HEK293 (cell line): ENCODE results near the gene SLAMF6.

Experiments used
- CTCF ChIP-seq: fragments of 450-650 bp; formaldehyde crosslinking; IDR thresholded peaks from 2 replicates; pipeline ENCODE4 v1.5.1; 2016; ENCODE audit warnings: missing biosample characterization, missing genetic modification characterization
- ZNF121 ChIP-seq: fragments of 450-650 bp; formaldehyde crosslinking; IDR thresholded peaks from 2 replicates; pipeline ENCODE4 v1.5.1; 2016; ENCODE audit warnings: missing biosample characterization, missing genetic modification characterization
- ZNF529 ChIP-seq: fragments of 450-650 bp; formaldehyde crosslinking; IDR thresholded peaks from 2 replicates; pipeline ENCODE4 v1.5.1; 2017; ENCODE audit warnings: missing genetic modification characterization, missing biosample characterization; ENCODE audit not compliant: insufficient replicate concordance
- ZNF580 ChIP-seq: fragments of 450-650 bp; formaldehyde crosslinking; IDR thresholded peaks from 2 replicates; pipeline ENCODE4 v1.5.1; 2016; ENCODE audit warnings: missing biosample characterization, missing genetic modification characterization
- TF ChIP-seq, protein P1 (sequence below): fragments of 450-650 bp; formaldehyde crosslinking; IDR thresholded peaks from 2 replicates; pipeline ENCODE4 v1.5.1; 2016; ENCODE audit warnings: missing biosample characterization, missing genetic modification characterization
- TF ChIP-seq, protein P2 (sequence below): fragments of 450-650 bp; formaldehyde crosslinking; IDR thresholded peaks from 2 replicates; pipeline ENCODE4 v1.5.1; 2016; ENCODE audit warnings: missing biosample characterization, missing genetic modification characterization
- TF ChIP-seq, protein P3 (sequence below): fragments of 450-650 bp; formaldehyde crosslinking; IDR thresholded peaks from 2 replicates; pipeline ENCODE4 v1.5.1; 2016; ENCODE audit warnings: missing biosample characterization, missing genetic modification characterization, low read depth

GRCh38 chr1:160496334-160496733 is 26.7 kb downstream of the SLAMF6 start:
- TF ChIP-seq, protein P1, sequence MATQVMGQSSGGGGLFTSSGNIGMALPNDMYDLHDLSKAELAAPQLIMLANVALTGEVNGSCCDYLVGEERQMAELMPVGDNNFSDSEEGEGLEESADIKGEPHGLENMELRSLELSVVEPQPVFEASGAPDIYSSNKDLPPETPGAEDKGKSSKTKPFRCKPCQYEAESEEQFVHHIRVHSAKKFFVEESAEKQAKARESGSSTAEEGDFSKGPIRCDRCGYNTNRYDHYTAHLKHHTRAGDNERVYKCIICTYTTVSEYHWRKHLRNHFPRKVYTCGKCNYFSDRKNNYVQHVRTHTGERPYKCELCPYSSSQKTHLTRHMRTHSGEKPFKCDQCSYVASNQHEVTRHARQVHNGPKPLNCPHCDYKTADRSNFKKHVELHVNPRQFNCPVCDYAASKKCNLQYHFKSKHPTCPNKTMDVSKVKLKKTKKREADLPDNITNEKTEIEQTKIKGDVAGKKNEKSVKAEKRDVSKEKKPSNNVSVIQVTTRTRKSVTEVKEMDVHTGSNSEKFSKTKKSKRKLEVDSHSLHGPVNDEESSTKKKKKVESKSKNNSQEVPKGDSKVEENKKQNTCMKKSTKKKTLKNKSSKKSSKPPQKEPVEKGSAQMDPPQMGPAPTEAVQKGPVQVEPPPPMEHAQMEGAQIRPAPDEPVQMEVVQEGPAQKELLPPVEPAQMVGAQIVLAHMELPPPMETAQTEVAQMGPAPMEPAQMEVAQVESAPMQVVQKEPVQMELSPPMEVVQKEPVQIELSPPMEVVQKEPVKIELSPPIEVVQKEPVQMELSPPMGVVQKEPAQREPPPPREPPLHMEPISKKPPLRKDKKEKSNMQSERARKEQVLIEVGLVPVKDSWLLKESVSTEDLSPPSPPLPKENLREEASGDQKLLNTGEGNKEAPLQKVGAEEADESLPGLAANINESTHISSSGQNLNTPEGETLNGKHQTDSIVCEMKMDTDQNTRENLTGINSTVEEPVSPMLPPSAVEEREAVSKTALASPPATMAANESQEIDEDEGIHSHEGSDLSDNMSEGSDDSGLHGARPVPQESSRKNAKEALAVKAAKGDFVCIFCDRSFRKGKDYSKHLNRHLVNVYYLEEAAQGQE (tag by site-specific recombination) = no peak
- no peak for TF ChIP-seq CTCF (tag by site-specific recombination)
- TF ChIP-seq ZNF121 (tag by site-specific recombination) = no peak
- no peak for TF ChIP-seq ZNF580 (tag by site-specific recombination)
- TF ChIP-seq, protein P2, sequence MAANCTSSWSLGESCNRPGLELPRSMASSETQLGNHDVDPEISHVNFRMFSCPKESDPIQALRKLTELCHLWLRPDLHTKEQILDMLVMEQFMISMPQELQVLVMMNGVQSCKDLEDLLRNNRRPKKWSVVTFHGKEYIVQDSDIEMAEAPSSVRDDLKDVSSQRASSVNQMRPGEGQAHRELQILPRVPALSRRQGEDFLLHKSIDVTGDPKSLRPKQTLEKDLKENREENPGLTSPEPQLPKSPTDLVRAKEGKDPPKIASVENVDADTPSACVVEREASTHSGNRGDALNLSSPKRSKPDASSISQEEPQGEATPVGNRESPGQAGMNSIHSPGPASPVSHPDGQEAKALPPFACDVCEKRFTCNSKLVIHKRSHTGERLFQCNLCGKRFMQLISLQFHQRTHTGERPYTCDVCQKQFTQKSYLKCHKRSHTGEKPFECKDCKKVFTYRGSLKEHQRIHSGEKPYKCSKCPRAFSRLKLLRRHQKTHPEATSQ (tag by site-specific recombination) = no peak
- no peak for TF ChIP-seq ZNF529 (tag by site-specific recombination)
- TF ChIP-seq, protein P3, sequence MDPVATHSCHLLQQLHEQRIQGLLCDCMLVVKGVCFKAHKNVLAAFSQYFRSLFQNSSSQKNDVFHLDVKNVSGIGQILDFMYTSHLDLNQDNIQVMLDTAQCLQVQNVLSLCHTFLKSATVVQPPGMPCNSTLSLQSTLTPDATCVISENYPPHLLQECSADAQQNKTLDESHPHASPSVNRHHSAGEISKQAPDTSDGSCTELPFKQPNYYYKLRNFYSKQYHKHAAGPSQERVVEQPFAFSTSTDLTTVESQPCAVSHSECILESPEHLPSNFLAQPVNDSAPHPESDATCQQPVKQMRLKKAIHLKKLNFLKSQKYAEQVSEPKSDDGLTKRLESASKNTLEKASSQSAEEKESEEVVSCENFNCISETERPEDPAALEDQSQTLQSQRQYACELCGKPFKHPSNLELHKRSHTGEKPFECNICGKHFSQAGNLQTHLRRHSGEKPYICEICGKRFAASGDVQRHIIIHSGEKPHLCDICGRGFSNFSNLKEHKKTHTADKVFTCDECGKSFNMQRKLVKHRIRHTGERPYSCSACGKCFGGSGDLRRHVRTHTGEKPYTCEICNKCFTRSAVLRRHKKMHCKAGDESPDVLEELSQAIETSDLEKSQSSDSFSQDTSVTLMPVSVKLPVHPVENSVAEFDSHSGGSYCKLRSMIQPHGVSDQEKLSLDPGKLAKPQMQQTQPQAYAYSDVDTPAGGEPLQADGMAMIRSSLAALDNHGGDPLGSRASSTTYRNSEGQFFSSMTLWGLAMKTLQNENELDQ (tag by site-specific recombination) = no peak
